Stomach (tissue), 4 donors: ENCODE measurements around the gene CTNNA3.

ENCODE experiments used
- EP300 ChIP-seq: sonication (generic); formaldehyde crosslinking; IDR thresholded peaks from one replicate; pipeline ENCODE4 v1.6.1; 2017; ENCODE audit warnings: antibody characterized with exemption
- POLR2A ChIP-seq, 4 donors: fragments of 450-650 bp; IDR thresholded peaks; one replicate each; pipeline ENCODE4 v1.6.1; 2016; ENCODE audit warnings: antibody characterized with exemption in 4 of 4, control low read depth in 2 of 4, mild to moderate bottlenecking in 1 of 4, moderate library complexity in 1 of 4
- POLR2AphosphoS5 ChIP-seq, 3 donors: sonication (generic); formaldehyde crosslinking; IDR thresholded peaks; one replicate each; pipeline ENCODE4 v1.6.1; 2016; ENCODE audit warnings: antibody characterized with exemption in 3 of 3
- TF ChIP-seq, protein P1 (sequence below), 7 experiments: fragments of 450-650 bp in 4 of 7; fragments of 200-600 bp in 3 of 7; sonication (generic) in 3 of 7; IDR thresholded peaks; one replicate each; pipeline ENCODE4 v1.5.1; 2016 to 2019; ENCODE audit warnings: antibody characterized with exemption in 7 of 7, control low read depth in 2 of 7, mild to moderate bottlenecking in 1 of 7

DNA sequence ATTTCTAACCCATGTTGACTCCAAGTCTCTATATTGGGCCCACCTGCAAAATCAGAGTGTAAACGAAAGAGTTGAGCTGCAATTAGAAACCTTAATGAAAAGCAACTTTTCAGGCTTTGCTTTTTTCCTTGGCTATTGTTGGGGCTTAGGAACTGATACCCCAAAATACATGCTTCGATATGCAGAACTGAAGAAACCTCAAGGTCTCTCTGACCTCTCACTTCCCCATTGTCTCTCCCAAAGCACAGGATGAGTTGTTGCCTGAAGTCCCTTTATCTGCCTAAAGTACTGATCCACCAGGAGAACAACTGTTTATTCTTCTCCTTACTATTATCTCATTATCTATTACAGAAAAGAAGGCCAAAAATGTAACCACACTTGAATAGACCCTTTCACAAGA, 1436.2 kb downstream of the CTNNA3 start:
- TF ChIP-seq, protein P1, sequence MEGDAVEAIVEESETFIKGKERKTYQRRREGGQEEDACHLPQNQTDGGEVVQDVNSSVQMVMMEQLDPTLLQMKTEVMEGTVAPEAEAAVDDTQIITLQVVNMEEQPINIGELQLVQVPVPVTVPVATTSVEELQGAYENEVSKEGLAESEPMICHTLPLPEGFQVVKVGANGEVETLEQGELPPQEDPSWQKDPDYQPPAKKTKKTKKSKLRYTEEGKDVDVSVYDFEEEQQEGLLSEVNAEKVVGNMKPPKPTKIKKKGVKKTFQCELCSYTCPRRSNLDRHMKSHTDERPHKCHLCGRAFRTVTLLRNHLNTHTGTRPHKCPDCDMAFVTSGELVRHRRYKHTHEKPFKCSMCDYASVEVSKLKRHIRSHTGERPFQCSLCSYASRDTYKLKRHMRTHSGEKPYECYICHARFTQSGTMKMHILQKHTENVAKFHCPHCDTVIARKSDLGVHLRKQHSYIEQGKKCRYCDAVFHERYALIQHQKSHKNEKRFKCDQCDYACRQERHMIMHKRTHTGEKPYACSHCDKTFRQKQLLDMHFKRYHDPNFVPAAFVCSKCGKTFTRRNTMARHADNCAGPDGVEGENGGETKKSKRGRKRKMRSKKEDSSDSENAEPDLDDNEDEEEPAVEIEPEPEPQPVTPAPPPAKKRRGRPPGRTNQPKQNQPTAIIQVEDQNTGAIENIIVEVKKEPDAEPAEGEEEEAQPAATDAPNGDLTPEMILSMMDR (IDR thresholded peaks at IDR 0.05), result no peak
- TF ChIP-seq POLR2A (IDR thresholded peaks at IDR 0.05) (no peak), EP300 (no peak), POLR2AphosphoS5 (IDR thresholded peaks at IDR 0.05) (no peak)
